ENCODE measurements around the gene TAOK3. TPM values are rescaled to one million over a fixed set of nuclear protein-coding genes. Genes with fewer than 3 reads are reported as not detected.
A peak's percentile ranks its signal among the peaks of the same experiment; 100 is the strongest.
"Not testable (repeated sequence)": the region's sequence is repeated elsewhere in the genome, so short reads cannot be mapped to it uniquely, and the experiment has no call there.

TAOK3 gene
- total RNA-seq, 1 donor from 2014 or later: 52.9 TPM

DNA sequence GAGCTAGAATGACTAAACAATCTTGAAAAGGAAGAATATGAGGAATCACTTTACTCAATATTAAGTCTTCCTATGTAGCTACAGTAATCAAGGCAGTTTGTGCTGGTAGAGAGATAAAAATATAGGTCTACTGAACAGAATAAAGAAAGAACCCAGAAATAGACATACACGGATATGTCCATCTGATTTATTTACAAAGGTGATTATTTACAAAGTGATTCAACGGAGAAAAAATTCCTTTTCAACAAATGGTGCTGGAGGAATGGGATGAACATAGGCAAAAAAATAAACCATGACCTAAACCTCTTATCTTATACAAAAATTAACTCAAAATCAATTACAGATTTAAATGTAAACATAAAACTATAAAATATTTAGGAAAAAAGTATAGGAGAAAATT, 36.6 kb downstream of the TAOK3 start:
- DNase-seq: no peak

DNA sequence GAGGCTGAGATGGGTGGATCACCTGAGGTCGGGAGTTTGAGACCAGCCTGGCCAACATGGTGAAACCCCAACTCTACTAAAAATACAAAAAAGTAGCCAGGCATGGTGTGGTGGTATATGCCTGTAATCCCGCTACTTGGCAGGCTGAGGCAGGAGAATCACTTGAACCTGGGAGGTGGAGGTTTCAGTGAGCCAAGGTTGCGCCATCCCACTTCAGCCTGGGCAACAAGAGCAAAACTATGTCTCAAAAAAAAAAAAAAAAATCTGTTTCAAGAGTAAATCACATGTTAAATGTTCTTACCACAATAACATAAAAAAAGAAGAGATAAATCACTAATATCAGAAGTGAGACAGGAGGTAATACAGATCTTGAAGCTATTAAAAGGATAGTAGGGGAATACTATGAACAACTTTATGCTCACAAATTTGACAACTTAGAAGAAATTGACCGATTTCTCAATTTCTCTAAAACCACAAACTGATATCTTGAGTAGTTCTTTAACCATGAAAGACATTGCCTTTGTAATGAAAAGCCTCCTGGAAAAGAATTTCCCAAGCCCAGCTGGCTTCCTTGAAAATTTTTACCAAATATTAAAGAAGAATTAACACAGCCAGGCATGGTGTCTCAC, 37.7 kb downstream of the TAOK3 start:
- no peak for DNase-seq

DNA sequence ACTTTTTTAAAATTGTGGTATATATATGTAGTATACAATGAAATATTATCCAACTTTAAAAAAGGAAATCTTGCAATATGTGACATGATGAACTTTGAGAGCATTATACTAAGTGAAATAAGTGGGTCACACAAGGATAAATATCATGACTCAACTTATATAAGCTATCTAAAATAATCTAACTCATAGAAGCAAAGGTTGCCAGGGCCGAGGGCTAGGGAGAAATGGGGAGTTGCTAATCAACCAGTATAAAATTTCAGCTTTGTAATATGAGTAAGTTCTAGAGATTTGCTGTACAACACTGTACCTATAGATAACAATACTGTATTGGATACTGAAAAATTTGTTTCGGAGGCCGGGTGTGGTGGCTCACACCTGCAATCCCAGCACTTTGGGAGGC, 38.5 kb downstream of the TAOK3 start:
- no peak for DNase-seq

DNA sequence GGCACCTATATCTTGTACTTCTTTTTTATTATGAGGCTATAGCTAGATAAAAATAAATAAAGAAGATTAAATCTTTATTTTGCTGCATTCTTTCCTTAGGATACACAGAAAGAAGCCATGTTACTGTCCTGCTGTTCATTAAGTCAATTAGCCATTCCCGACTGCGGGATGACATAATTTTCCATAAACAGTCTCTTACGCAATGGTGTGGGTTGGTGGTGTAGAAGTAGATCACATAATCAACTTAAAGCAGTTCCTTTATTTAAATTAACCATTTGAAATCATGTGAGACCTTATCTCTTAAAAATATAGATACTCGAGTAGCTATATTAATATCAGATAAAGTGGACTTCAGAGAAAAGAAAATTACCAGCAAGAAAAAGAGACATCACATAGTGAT, 40.2 kb downstream of the TAOK3 start:
- DNase-seq: no peak

DNA sequence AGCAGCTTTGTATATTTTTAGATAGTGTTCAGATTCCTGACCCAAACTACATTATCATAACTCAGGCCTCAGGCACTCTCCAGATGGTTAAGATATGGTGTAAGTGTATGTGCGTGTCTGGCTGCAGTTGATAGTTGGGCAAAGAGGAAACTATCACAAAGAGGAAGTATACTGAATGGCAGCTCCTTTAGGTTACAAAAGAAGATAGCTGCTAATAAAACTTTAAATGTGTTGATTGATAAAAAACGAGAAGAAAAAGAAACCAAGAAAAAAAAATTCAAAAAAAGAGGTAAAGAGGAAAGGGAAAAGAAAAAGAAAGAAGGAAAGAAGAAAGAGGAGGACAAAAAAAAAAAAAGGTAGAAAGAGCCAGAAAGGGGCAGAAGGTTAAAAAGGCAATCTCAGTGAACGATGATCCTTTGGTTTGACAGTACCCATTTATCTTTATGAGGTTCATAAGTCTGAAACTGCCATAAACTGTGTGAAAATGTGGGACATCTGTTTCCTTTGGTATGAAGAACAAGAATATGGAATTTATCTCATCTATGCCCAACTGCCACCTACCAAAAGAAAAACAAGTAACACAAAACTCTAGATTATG, 42.2 kb downstream of the TAOK3 start:
- DNase-seq: no peak

DNA sequence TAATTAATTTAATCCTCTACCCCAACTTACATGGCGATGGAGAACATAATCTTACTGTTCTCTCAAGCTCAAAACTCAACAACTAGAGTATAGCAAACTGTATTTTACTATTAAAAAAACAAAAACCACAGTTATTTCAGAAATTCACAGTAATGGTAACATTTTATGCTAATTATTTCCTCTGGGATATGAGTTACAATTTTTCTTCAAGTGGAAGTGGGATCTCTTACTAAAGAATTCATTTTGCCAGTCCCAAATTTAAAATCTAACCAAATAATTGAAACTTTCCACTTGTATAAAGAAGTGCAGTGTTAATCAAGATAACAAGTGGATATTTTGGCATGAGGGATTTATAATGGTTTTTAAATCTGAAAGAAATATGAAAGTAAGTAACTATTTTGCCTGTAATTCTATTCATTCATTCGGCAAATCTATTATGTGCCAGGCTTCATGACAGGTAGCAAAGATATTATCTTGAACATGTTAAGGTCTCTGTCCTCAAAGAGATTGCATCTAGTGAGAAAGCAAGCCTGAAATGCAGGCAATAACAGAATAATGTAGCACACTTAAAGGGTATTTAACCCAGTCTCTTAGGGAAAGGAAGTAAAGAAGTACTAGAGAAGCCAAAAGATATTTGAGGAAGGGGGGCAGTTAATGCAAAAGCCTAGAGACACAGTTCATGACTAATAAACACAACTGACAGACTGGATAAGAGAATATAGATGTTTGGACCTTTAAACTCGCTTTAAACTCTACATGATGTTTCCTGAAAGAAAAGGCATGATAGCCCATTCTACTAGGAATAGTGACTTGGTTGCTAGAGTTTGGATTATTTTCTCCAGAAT, 44.0 kb downstream of the TAOK3 start:
- DNase-seq: no peak

DNA sequence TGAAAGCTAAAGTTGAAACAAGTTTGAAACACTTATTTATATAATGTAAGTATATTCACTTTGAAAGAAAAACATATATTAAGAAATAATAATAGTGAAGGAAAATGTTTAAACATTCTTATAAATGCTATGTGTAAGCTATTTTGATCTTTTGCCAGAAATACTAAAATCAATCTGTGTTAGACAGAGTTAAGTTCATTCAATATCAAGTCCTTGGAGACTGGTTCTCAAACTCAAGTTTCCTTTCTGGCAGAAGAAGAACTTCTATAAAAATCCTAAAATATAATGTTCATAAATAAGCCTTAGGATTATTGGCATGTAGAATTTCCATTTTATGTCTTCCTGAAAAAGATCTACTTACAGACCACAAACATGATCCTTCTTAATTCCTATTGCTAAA, 45.3 kb downstream of the TAOK3 start:
- no peak for DNase-seq

DNA sequence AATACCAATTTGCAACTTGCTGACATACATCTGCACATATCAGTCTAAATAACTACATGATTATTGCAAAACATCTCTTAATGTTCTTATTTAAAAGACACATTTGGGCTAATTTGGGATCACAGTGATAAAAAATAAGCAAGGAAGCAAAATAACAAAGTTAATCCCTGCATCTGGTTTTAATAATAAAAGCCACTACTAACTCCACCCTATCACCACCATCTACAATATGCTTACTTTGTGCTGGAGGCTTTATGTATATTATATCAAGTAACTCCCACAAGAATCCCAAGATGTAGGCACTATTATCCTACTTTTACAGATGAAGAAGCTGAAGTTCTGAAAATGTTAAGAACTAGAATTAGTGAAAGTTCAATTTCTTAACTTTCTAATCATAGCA, 45.7 kb downstream of the TAOK3 start:
- DNase-seq: no peak

DNA sequence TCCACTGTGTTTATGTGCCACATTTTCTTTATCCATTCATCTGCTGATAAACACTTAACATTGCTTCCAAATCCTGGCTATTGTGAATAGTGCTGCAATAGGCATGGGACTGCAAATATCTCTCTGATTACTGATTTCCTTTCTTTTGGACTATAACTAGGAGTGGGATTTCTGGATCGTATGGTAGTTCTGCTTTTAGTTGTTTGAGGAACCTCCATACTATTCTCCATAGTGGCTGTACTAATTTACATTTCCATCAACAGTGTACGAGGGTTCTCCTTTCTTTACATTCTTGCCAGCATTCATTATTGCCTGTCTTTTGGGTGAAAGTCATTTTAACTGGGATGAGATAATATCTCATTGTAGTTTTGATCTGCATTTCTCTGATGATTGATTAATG, 47.6 kb downstream of the TAOK3 start:
- DNase-seq: no peak

DNA sequence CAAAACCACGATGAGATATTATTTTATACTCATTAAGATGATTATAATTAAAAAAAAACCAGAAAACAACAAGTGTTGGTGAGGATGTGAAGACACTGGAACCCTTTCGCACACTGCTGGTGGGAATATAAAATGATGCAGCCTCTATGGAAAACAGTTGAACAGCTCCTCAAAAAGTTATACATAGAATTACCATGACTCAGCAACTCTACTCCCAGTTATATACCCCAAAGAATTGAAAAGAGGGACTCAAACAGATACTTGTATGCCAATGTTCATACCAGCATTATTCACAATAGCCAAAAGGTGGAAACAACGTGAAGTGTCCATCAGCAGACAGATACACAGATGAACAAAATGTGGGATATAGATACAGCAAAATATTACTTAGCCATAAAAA, 53.1 kb downstream of the TAOK3 start:
- DNase-seq: no peak

DNA sequence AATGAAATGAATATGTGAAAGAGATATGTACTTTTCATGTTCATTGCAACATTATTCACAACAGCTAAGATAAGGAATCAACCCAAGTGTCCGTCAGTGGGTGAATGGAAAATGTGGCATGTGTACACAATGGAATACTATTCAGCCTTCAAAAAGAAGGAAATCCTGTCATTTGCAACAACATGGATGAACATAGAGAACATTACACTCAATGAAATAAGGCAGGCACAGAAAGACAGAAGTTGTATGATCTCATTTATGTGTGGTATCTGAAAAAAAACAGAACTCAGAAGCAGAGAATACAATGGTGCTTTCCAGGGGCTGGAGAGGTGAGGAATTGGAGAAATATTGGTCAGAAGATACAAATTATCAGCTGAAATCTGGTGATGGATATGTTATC, 54.0 kb downstream of the TAOK3 start:
- DNase-seq: no peak

DNA sequence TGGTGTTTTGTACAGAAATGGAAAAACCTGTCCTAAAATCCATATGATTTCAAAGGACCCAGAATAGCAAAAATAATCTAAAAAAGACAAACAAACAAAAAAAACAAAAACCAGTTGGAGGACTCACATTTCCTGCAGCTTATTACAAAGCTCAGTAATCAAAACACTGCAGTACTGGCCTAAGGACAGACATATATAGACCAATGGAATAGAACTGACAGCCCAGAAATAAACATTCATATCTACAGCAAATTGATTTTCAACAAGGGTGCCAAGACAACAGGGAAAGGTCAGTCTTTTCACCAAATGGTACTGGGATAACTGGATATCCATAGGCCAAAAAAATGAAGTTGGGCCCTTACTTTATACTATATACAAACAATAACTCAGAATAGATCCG, 55.0 kb downstream of the TAOK3 start:
- DNase-seq: no peak

DNA sequence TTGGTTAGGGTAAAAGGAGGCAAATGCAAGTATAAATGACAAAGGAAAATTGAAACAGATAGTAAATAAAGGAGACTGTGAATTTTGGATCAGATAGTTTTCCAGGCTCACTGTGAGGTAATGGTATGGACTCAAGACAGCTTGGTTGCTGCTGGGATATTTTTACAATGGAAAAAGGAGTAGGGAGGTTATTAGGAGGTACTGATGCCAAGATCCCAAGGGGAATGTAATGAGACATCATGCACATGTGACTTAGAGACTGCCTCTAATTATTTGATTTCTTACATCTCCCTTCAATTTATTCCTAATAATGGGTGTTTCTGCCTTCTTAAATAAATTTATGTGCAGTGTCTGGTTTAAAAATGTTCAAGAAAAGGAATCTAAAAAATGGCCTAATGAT, 56.9 kb downstream of the TAOK3 start:
- DNase-seq: no peak

DNA sequence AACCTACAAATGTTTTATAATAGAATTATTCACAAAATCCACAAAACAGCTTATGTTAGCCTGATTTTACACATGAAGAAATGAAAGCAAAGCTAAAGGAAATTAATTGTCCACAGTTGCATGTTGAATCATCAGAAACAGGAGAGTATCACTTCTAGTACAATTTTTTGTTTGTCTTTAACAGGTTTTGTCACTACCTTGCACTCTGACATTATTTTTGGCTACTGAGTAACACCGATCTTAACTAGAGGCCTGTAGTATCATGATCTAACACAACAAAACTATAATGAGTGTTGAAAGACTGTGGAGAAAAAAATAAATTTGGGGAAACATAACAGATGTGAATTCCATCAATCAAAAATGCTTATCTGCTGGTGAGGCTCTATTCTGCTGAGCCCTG, 60.1 kb downstream of the TAOK3 start:
- no peak for DNase-seq

DNA sequence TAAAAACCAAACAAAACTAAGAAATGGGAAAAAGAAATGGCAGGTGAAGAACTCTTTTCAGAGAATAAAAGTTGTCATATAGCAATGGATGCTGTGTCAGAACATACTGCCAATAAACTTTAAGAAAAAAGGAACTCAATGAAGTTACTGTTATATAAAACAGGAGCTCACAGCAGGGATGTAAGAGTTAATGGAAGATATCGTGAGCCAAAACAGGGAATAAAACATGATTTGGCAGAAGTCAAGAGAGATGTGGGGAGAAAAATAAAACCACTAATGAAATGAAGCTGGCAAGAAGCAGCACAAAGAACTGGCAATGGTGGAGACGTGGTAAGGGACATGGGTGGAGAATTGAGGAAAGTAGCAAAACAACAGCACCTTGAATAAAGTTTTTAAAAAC, 61.0 kb downstream of the TAOK3 start:
- no peak for DNase-seq

DNA sequence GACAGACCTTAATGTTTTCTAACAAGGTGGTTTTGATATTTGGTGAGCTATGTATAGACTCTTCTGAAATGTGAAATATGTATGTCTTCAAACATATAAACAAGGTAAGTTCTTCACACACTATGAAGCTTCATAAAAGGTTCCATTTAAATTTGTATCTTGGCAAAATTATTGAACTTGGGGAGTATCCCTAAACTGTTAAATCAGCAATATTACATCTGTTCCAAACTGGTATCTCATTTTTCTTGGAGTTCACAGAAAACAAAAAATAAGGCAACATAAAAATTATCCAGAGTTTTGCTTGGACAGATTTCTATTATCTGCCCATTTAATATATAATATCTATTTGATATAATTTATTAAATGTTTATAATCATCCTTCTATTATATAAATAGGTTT, 62.4 kb downstream of the TAOK3 start:
- no peak for DNase-seq

DNA sequence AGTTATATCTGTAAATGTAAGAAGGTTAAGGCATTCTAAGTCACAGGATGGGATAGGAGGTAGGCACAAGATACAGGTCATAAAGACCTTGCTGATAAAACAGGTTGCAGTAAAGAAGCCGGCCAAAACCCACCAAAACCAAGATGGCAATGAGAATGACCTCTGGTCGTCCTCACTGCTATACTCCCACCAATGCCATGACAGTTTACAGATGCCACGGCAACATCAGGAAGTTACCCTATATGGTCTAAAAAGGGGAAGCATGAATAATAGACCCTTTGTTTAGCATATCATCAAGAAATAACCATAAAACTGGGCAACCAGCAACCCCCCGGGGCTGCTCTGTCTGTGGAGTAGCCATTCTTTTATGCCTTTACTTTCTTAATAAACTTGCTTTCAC, 64.7 kb downstream of the TAOK3 start:
- not testable (repeated sequence) for DNase-seq

DNA sequence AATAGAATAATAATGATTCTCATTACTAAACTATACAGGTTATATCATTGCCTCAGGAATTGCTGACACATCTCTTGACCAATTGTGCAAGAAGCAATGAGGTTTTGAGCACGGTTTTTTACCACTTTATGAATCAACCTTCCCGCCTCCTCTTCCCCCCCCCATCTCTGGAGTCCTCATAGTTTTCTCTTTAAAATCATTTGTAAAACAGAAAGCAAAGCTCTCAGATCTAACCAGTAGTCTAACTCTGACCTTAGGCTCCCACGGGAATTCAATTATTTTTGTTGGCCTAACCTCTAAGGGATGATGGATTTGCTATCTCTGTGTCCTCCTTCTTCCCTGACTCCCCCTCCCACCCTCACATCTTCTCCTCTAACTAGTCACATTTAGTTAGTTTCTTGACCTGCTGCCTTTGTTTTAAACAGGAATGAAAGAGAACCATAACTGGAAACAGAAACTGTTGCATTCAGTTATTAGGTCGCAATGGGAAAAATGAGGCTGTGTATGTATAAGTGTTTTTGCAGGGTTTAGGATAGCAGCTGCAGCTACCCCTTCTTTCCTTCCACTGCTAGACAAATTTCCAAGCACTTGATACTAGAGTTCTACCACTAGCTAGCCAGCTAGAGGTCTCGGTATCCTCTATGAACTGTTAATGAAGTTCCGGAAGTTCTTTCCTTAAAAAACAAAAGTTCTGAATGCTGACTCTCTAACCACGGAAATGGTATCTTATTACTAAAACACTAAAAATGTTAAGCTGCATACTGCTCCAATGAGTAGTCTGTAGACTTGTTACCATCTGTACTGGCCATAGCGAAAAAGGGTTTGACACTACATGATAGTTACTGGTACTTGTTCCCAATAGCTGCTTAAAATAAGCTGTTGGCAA, 65.4 kb downstream of the TAOK3 start:
- DNase-seq: no peak

DNA sequence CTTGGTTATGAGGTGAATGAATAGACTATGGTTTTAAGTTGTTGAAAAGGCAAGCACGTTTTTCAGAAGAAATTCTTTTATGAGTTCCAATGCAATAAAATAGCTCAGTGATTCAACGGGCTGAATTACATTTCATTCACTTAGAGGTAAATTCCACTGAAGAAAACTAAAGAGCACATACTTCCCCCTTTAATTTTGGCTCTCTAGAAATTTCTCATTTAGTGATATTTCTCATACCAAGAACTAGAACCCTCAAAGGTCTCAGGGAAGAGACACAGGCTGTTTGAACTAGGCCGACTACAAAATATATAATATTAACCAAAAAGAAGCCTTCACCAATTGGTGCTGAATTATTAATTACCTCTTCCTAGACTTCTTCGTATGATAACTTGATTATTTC, 68.6 kb downstream of the TAOK3 start:
- DNase-seq: no peak

DNA sequence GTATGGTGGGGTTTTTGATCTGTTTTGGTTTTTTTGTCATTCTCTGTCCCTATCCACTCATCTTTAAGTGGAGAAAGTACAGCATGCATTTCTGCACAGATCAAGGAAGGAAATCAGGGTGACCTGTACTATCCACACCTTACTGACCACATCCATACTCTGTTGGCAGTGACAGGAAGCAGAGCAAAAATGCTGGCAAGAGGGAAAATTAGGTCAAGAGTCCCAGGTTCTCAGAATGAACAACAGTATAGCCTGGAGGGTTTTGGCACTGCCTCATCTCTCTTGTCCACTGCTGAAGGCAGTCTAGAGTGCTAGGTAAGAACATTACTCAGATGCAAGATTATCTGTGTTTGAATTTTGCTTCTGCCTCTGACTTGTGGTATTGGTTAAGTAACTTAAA, 70.7 kb downstream of the TAOK3 start:
- no peak for DNase-seq

DNA sequence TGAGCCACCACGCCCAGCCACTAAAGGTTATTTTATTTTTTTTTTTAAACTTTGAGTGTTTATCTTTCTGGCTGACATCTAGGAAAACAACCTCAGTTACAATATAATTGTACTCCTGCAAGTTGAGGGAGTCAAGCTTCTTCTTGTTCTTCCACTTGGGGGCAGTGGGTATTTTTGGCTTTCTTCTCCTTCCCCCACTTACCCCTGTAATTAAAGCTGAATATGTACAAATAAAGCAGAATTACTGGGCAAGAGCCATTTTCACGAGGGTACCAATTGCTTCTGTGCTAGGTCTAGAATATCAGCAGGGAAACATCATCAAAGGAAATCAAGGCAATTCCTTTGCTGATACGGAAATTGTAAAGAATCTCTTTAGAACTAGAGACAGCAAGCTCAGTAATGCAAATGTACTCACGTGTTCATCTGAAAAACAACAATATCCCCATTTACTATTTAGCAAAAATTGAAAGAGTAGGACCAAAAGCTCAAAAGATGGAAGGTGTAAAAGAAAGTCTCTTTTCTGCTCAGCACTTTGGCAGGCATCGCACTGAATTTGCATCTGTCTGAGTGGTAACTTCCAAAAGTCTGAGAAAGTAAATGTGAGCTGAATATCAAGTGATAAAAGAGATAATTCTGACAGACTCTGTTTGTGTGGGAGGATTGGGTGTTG, 72.8 kb downstream of the TAOK3 start:
- DNase-seq: peak; percentile 1

DNA sequence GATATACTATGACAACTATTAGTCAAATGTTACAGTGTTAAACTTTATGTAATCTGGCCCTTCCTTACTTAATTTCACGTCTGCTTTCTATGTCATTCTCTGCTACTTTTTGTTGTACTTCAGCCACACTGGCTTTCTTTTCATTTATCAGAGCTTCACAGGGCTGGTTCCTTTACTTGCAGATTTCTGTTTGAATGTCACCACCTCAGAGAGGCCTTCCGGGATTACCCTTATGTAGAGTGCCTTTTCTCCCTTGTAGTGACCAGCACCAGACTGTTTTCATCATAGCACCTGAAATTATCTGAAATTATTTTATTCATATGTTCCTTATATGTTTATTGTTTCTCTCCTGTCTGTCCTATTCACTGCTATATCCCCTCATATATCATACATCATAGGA, 75.4 kb downstream of the TAOK3 start:
- DNase-seq: no peak

Data from occipital lobe (tissue), 2 donors.